Loucy (cell line): ENCODE data around the gene PKHD1.

Source experiments
- H2AFZ ChIP-seq: fragments of 200-600 bp; sonication (generic); 2 replicates; pipeline ENCODE4 v1.6.0; 2016; ENCODE audit warnings: antibody characterized with exemption, mild to moderate bottlenecking, low read length, moderate library complexity
- H3F3A ChIP-seq: fragments of 200-600 bp; 2 replicates; pipeline ENCODE4 v1.6.0; 2016; ENCODE audit warnings: antibody characterized with exemption, low read depth, mild to moderate bottlenecking
- H3K27me3 ChIP-seq: fragments of 200-600 bp; sonication (generic); 2 replicates; pipeline ENCODE4 v1.6.1; 2014; ENCODE audit warnings: low read length, mild to moderate bottlenecking; ENCODE audit not compliant: insufficient read depth, poor library complexity, severe bottlenecking
- H3K36me3 ChIP-seq: fragments of 200-600 bp; sonication (generic); 2 replicates; pipeline ENCODE4 v1.6.1; 2016; ENCODE audit warnings: low read length; ENCODE audit not compliant: insufficient read depth
- H3K4me1 ChIP-seq: fragments of 200-600 bp; sonication (generic); 2 replicates; pipeline ENCODE4 v1.5.1; 2014; ENCODE audit warnings: low read length, mild to moderate bottlenecking; ENCODE audit not compliant: insufficient read depth, poor library complexity, severe bottlenecking
- H3K4me2 ChIP-seq: fragments of 200-600 bp; sonication (generic); 2 replicates; pipeline ENCODE4 v1.6.0; 2014; ENCODE audit warnings: antibody characterized with exemption, low read length, low read depth, mild to moderate bottlenecking; ENCODE audit not compliant: poor library complexity, severe bottlenecking
- H3K4me3 ChIP-seq: fragments of 200-600 bp; sonication (generic); 2 replicates; pipeline ENCODE4 v1.5.1; 2014; ENCODE audit warnings: low read length, mild to moderate bottlenecking, mixed read lengths; ENCODE audit not compliant: poor library complexity, severe bottlenecking
- H3K79me2 ChIP-seq: fragments of 200-600 bp; sonication (generic); 2 replicates; pipeline ENCODE4 v1.6.1; 2014; ENCODE audit warnings: low read length; ENCODE audit not compliant: insufficient read depth
- H3K9ac ChIP-seq: fragments of 200-600 bp; sonication (generic); 2 replicates; pipeline ENCODE4 v1.6.0; 2014; ENCODE audit warnings: mild to moderate bottlenecking, low read depth, low read length, moderate library complexity; ENCODE audit not compliant: poor library complexity, severe bottlenecking
- H3K9me2 ChIP-seq: fragments of 200-600 bp; sonication (generic); replicated peaks from 2 replicates; pipeline ENCODE4 v1.6.1; 2016; ENCODE audit warnings: low read depth, low read length, mixed read lengths
- H3K9me3 ChIP-seq: fragments of 200-600 bp; sonication (generic); 2 replicates; pipeline ENCODE4 v1.6.1; 2014; ENCODE audit warnings: mild to moderate bottlenecking, antibody characterized with exemption, low read length, low read depth; ENCODE audit not compliant: insufficient read depth
- H4K20me1 ChIP-seq: fragments of 200-600 bp; sonication (generic); 2 replicates; pipeline ENCODE4 v1.6.0; 2014; ENCODE audit warnings: antibody characterized with exemption, low read length, mild to moderate bottlenecking; ENCODE audit not compliant: insufficient read depth, poor library complexity, severe bottlenecking
- EZH2phosphoT487 ChIP-seq: fragments of 200-600 bp; IDR thresholded peaks from 2 replicates; pipeline ENCODE4 v1.6.1; 2018; ENCODE audit warnings: antibody characterized with exemption, mild to moderate bottlenecking, moderate library complexity, borderline replicate concordance
- TF ChIP-seq, protein P1 (sequence below): fragments of 200-600 bp; sonication (generic); conservative IDR thresholded peaks from 2 replicates; pipeline ENCODE4 v1.5.1; 2014; ENCODE audit warnings: mild to moderate bottlenecking, antibody characterized with exemption, low read length

The PKHD1 gene

DNA sequence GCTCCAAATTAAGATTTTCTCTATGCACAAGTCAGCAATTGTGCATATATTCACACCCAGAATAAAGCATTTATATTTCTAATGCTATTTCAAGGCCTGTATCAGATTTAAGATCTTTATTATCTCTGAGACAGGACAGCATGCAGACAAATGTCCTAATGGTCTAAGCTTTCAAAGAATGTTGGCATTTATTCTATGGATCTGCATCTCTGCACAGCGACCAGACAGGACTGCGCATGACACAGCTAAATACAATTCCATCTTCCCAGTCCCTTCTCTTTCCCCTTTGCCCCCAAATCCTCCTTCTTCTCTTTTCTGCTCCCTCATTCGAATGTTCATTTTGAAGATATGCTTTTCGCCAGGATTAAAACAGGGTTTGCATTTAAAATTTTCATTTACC lies 478.5 kb downstream of the PKHD1 start:
- Histone ChIP-seq H3K4me1 (no peaks in the 10 kb centered on the region), H2AFZ (no peak overlapping the region), H3K4me3 (no peak overlapping the region), H3K9ac (no peak overlapping the region), H3K9me2 (no peaks in the 10 kb centered on the region), H3F3A (no peaks in the 10 kb centered on the region), H3K27me3 (no peaks in the 10 kb centered on the region), H4K20me1 (no peaks in the 10 kb centered on the region), H3K4me2 (no peak overlapping the region), H3K79me2 (no peaks in the 10 kb centered on the region), H3K9me3 (no peaks in the 10 kb centered on the region), H3K36me3 (no peaks in the 10 kb centered on the region)
- no peak for TF ChIP-seq EZH2phosphoT487
- TF ChIP-seq, protein P1, sequence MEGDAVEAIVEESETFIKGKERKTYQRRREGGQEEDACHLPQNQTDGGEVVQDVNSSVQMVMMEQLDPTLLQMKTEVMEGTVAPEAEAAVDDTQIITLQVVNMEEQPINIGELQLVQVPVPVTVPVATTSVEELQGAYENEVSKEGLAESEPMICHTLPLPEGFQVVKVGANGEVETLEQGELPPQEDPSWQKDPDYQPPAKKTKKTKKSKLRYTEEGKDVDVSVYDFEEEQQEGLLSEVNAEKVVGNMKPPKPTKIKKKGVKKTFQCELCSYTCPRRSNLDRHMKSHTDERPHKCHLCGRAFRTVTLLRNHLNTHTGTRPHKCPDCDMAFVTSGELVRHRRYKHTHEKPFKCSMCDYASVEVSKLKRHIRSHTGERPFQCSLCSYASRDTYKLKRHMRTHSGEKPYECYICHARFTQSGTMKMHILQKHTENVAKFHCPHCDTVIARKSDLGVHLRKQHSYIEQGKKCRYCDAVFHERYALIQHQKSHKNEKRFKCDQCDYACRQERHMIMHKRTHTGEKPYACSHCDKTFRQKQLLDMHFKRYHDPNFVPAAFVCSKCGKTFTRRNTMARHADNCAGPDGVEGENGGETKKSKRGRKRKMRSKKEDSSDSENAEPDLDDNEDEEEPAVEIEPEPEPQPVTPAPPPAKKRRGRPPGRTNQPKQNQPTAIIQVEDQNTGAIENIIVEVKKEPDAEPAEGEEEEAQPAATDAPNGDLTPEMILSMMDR = no peak

DNA sequence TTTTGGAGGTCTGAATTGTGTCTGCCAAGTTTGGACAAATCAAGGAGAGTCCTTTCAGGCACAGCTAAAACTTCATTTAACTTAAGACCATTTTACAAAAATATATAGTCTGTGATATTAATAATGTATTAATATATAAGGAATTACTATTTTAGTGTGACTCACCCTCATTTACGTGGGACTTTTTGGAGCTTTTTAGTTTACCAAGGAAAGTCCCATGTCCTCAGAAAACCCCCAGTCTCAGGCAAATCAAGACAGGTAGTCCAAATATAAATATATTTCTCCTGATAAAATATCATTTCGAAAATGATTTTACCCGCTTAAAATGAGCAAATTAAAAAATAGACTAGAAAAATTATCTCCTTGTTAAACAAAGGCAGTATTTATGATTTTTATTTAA lies 479.0 kb downstream of the PKHD1 start:
- TF ChIP-seq, protein P1 = no peak
- TF ChIP-seq EZH2phosphoT487 = no peak
- H3K79me2 ChIP-seq = no peaks in the 10 kb centered on the region
- no peak overlapping the region for H3K4me2 ChIP-seq
- H3K9me3 ChIP-seq = no peaks in the 10 kb centered on the region
- H2AFZ ChIP-seq = no peak overlapping the region
- H3K4me1 ChIP-seq = no peaks in the 10 kb centered on the region
- no peaks in the 10 kb centered on the region for H3K27me3 ChIP-seq
- no peak overlapping the region for H3K9ac ChIP-seq
- H3F3A ChIP-seq = no peaks in the 10 kb centered on the region
- no peaks in the 10 kb centered on the region for H4K20me1 ChIP-seq
- no peaks in the 10 kb centered on the region for H3K9me2 ChIP-seq
- H3K4me3 ChIP-seq = no peak overlapping the region
- H3K36me3 ChIP-seq = no peaks in the 10 kb centered on the region

- H3F3A ChIP-seq = no peaks in the 10 kb centered on the region
- H3K4me2 ChIP-seq = no peak overlapping the region
- H3K9me3 ChIP-seq = no peaks in the 10 kb centered on the region; the same call in 1 of the 2 replicates
- H3K9me2 ChIP-seq = no peaks in the 10 kb centered on the region
- no peaks in the 10 kb centered on the region for H3K27me3 ChIP-seq
- H2AFZ ChIP-seq = no peak overlapping the region
- H3K79me2 ChIP-seq = no peaks in the 10 kb centered on the region
- H3K4me3 ChIP-seq = no peak overlapping the region
- H4K20me1 ChIP-seq = no peaks in the 10 kb centered on the region
- no peak overlapping the region for H3K9ac ChIP-seq
- TF ChIP-seq, protein P1 = no peak
- no peak for TF ChIP-seq EZH2phosphoT487
- no peaks in the 10 kb centered on the region for H3K36me3 ChIP-seq
- H3K4me1 ChIP-seq = no peaks in the 10 kb centered on the region
Measured at GRCh38 chr6:51600514-51600913, 486.9 kb downstream of the PKHD1 start.
